Measurements from ENCODE around the gene ITGA2.

ITGA2 gene

GRCh38 chr5:52989781-52990527, 802 bp downstream of the ITGA2 start:
- peak; percentile 3 for DNase-seq

- no peak for DNase-seq
Observed at GRCh38 chr5:52990528-52990925, 1.4 kb downstream of the ITGA2 start.

GRCh38 chr5:52993367-52993766, 4.2 kb downstream of the ITGA2 start:
- no peak for DNase-seq

- no peak for DNase-seq
Observed at GRCh38 chr5:52994266-52994665, 5.1 kb downstream of the ITGA2 start.

- DNase-seq, result no peak
Observed at GRCh38 chr5:52995095-52995494, 5.9 kb downstream of the ITGA2 start.

- DNase-seq, result no peak
Observed at GRCh38 chr5:52995914-52996313, 6.8 kb downstream of the ITGA2 start.

GRCh38 chr5:52996979-52997378, 7.8 kb downstream of the ITGA2 start:
- DNase-seq, result no peak

- DNase-seq, result no peak
Observed at GRCh38 chr5:52997424-52997823, 8.3 kb downstream of the ITGA2 start.

- no peak for DNase-seq
Observed at GRCh38 chr5:52998552-52999313, 9.6 kb downstream of the ITGA2 start.

- no peak for DNase-seq
Observed at GRCh38 chr5:52999344-52999949, 10.3 kb downstream of the ITGA2 start.

- DNase-seq, result no peak
Observed at GRCh38 chr5:53001541-53001940, 12.4 kb downstream of the ITGA2 start.

- no peak for DNase-seq
Observed at GRCh38 chr5:53002491-53002890, 13.3 kb downstream of the ITGA2 start.

- no peak for DNase-seq
Observed at GRCh38 chr5:53003144-53003543, 14.0 kb downstream of the ITGA2 start.

- no peak for DNase-seq
Observed at GRCh38 chr5:53006911-53007890, 18.0 kb downstream of the ITGA2 start.

GRCh38 chr5:53008751-53009150, 19.6 kb downstream of the ITGA2 start:
- no peak for DNase-seq

GRCh38 chr5:53009816-53010215, 20.7 kb downstream of the ITGA2 start:
- DNase-seq, result no peak

GRCh38 chr5:53010814-53011213, 21.7 kb downstream of the ITGA2 start:
- DNase-seq, result no peak

- DNase-seq, result no peak
Observed at GRCh38 chr5:53011233-53011632, 22.1 kb downstream of the ITGA2 start.

- DNase-seq, result no peak
Observed at GRCh38 chr5:53013857-53014256, 24.7 kb downstream of the ITGA2 start.

- no peak for DNase-seq
Observed at GRCh38 chr5:53017383-53017782, 28.2 kb downstream of the ITGA2 start.

GRCh38 chr5:53017794-53018391, 28.7 kb downstream of the ITGA2 start:
- DNase-seq, result no peak

- no peak for DNase-seq
Observed at GRCh38 chr5:53019320-53019719, 30.2 kb downstream of the ITGA2 start.
